PFSK-1 (cell line): ENCODE measurements around the gene NSUN6.

Experiments
- FOXP2 ChIP-seq: optimal IDR thresholded peaks from 2 replicates; pipeline ENCODE3; 2011; ENCODE audit warnings: borderline replicate concordance, control low read depth, inconsistent platforms; ENCODE audit not compliant: insufficient read depth; ENCODE audit errors: extremely low read length, extremely low read depth
- POLR2AphosphoS5 ChIP-seq: IDR thresholded peaks from 2 replicates; pipeline ENCODE4 v1.6.1; 2012; ENCODE audit warnings: low read depth, mild to moderate bottlenecking, control low read depth, low read length, moderate library complexity
- SIN3A ChIP-seq: IDR thresholded peaks from 2 replicates; pipeline ENCODE4 v1.6.1; 2012; ENCODE audit warnings: mild to moderate bottlenecking, low read length, moderate library complexity, borderline replicate concordance; ENCODE audit not compliant: insufficient read depth
- TAF1 ChIP-seq: IDR thresholded peaks from 2 replicates; pipeline ENCODE4 v1.6.1; 2012; ENCODE audit warnings: low read length, control low read depth, borderline replicate concordance; ENCODE audit not compliant: insufficient read depth
- TF ChIP-seq, protein P1 (sequence below), 2 experiments: IDR thresholded peaks; 2 replicates each; pipeline versions ENCODE4 v1.6.1 to v1.8.0; 2011 to 2012; ENCODE audit warnings: low read depth in 2 of 2, low read length in 2 of 2, control low read depth in 1 of 2, inconsistent platforms in 1 of 2, mild to moderate bottlenecking in 1 of 2, moderate library complexity in 1 of 2; ENCODE audit not compliant: insufficient read depth in 1 of 2

The NSUN6 gene

DNA sequence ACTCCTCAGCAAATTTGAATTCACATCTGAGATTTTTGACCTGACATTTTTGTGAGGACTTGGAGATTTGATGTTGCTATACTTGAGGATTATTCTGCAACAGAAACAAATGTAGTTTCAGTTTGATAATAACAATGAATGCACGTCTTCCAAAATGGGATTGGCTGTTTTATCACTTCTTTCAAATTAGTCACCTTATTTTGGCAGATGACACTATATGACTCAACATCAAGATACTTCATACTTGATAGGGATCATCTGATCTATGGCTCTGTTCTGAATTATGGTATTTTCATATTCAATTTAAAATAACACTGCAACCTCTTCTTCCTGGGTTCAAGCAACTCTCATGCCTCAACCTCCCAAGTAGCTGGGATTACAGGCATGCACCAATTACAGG is 32.0 kb upstream of the NSUN6 start:
- TF ChIP-seq TAF1 (no peak), POLR2AphosphoS5 (no peak), SIN3A (no peak), FOXP2 (no peak)
- TF ChIP-seq, protein P1, sequence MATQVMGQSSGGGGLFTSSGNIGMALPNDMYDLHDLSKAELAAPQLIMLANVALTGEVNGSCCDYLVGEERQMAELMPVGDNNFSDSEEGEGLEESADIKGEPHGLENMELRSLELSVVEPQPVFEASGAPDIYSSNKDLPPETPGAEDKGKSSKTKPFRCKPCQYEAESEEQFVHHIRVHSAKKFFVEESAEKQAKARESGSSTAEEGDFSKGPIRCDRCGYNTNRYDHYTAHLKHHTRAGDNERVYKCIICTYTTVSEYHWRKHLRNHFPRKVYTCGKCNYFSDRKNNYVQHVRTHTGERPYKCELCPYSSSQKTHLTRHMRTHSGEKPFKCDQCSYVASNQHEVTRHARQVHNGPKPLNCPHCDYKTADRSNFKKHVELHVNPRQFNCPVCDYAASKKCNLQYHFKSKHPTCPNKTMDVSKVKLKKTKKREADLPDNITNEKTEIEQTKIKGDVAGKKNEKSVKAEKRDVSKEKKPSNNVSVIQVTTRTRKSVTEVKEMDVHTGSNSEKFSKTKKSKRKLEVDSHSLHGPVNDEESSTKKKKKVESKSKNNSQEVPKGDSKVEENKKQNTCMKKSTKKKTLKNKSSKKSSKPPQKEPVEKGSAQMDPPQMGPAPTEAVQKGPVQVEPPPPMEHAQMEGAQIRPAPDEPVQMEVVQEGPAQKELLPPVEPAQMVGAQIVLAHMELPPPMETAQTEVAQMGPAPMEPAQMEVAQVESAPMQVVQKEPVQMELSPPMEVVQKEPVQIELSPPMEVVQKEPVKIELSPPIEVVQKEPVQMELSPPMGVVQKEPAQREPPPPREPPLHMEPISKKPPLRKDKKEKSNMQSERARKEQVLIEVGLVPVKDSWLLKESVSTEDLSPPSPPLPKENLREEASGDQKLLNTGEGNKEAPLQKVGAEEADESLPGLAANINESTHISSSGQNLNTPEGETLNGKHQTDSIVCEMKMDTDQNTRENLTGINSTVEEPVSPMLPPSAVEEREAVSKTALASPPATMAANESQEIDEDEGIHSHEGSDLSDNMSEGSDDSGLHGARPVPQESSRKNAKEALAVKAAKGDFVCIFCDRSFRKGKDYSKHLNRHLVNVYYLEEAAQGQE (IDR thresholded peaks at IDR 0.05; ENCODE audit: insufficient read depth in 1 of 2, low read depth in 2 of 2, low read length in 2 of 2), result no peak

DNA sequence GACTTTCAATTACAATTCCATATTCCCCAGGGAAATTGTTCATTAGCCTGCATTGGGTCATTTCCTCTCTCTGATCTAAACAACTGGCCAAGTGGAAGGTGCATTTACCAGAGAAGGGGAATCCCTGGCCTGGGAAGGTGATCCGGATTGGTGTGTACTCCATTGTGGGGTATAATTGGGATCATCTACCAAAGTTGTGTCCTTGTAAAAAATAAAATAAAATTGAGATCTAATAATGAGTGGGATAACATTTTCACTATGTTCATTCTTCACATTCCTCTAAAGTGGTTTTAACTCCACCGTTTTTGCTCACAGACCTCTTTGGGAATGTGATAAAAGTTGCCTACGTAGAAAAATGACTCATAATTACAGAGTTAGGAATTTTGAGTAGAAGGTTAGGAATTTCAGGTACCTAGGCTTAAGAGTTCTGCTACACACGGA is 30.6 kb upstream of the NSUN6 start:
- no peak for TF ChIP-seq SIN3A
- no peak for TF ChIP-seq FOXP2
- TF ChIP-seq POLR2AphosphoS5, result no peak
- TF ChIP-seq TAF1, result no peak
- TF ChIP-seq, protein P1 (IDR thresholded peaks at IDR 0.05; ENCODE audit: insufficient read depth in 1 of 2, low read depth in 2 of 2, low read length in 2 of 2), result no peak

DNA sequence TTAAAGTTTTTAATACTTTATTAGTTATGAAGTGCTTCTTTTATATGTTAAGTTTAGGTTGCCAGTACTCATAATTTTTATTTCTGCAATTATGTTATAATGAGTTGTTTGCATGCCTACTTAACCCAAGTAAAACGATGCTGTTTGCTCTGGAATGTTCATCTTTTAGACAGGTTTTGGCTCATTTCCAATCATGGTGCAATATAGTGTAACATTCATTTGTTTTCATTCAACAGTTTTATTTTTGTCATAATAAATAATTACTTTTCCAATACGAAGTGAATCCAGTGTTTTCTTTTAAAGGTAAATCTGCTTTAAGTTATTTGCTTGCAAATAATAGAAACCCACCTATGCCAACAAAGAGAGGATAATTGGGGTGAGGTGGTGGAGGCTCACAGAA is 30.0 kb upstream of the NSUN6 start:
- TF ChIP-seq SIN3A, result no peak
- no peak for TF ChIP-seq FOXP2
- no peak for TF ChIP-seq POLR2AphosphoS5
- TF ChIP-seq, protein P1 (IDR thresholded peaks at IDR 0.05; ENCODE audit: insufficient read depth in 1 of 2, low read depth in 2 of 2, low read length in 2 of 2), result no peak
- no peak for TF ChIP-seq TAF1

DNA sequence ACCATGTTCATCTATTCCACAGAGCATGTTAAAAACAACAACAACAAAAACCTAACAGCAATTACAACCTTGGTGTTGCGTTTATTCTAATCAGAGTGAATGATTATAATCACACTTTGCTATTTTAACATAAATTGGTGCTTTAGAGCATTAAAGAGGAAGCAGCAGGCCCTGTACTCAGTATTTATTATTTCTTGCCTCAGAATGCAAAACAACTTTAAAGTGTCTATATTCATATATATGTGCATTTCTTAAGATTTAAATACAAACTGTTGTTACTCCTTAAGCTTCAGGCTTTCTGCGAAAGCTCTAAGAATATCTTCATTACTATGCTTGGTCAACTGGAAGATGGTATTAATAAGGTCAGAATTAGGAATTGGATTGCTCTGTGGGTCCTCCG is 29.4 kb upstream of the NSUN6 start:
- no peak for TF ChIP-seq FOXP2
- TF ChIP-seq, protein P1 (IDR thresholded peaks at IDR 0.05; ENCODE audit: insufficient read depth in 1 of 2, low read depth in 2 of 2, low read length in 2 of 2), result no peak
- no peak for TF ChIP-seq SIN3A
- no peak for TF ChIP-seq TAF1
- no peak for TF ChIP-seq POLR2AphosphoS5

DNA sequence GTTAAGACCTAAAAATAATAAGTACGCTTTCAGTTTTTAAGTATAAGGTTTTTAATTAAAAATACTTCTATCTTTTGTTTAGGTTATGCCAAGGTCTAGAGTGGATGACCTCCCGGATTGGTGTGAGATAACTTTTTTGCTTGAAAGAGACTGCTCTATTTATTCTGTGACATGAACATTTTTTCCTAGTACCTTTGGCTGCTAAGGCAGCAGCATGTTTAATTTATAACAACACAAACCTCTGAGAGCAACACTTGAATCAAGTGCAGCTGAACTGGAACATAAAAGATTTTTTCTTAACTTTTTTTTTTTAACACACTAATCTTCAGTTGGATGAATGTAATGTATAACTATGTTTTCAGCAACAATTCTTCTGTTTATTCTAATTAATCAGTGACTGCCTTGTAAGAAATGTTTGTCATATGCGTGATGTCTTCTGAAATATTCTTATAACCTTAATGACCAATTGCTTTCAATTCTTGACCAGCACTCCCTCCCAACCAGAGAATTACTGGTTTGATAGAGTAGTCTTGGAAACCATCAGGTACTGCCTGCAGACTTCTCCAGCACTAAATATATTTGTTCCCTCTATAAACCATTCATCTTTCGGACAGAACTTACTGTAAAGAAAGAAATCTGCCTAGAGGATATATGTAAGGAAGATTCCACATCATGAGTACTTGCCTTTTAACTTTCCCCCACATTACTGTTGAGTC is 23.9 kb upstream of the NSUN6 start:
- TF ChIP-seq, protein P1 (IDR thresholded peaks at IDR 0.05; ENCODE audit: insufficient read depth in 1 of 2, low read depth in 2 of 2, low read length in 2 of 2), result no peak
- TF ChIP-seq FOXP2 (no peak), SIN3A (no peak), POLR2AphosphoS5 (no peak), TAF1 (no peak)
